Breast epithelium (tissue), 4 donors: Measurements from ENCODE around the gene ITPKC. TPM values are rescaled to one million over a fixed set of nuclear protein-coding genes. Genes with fewer than 3 reads are reported as not detected.

Experiments
- DNase-seq, 2 donors: peaks; one replicate each; pipeline ENCODE4 v3.0.0-alpha.2; 2019; ENCODE audit warnings: low spot score in 2 of 2
- H3K27ac ChIP-seq, 2 donors: fragments of 200-600 bp; sonication (generic) in 1 of 2; one replicate each; pipeline ENCODE4 v1.5.1; 2016 to 2019; ENCODE audit warnings: mild to moderate bottlenecking in 1 of 2
- H3K27me3 ChIP-seq, 2 donors: fragments of 200-600 bp; sonication (generic) in 1 of 2; one replicate each; pipeline versions ENCODE4 v1.5.1 to v1.6.0; 2017 to 2019; ENCODE audit warnings: control low read depth in 1 of 2, mild to moderate bottlenecking in 1 of 2
- H3K36me3 ChIP-seq: fragments of 200-600 bp; one replicate; pipeline ENCODE4 v1.5.1; 2019
- H3K4me1 ChIP-seq, 2 donors: fragments of 200-600 bp; sonication (generic); one replicate each; pipeline ENCODE4 v1.5.1; 2016 to 2019; ENCODE audit warnings: control low read depth in 1 of 2
- H3K4me3 ChIP-seq, 3 donors: fragments of 200-600 bp; sonication (generic); 1 replicate in 2 of 3; 2 replicates in 1 of 3; pipeline ENCODE4 v1.5.1; 2016 to 2019; ENCODE audit warnings: mild to moderate bottlenecking in 3 of 3, moderate library complexity in 2 of 3
- H3K9me3 ChIP-seq, 2 donors: fragments of 200-600 bp; sonication (generic) in 1 of 2; one replicate each; pipeline ENCODE4 v1.5.1; 2016 to 2019; ENCODE audit warnings: control low read depth in 1 of 2
- POLR2A ChIP-seq: fragments of 450-650 bp; IDR thresholded peaks from one replicate; pipeline ENCODE4 v1.6.1; 2016; ENCODE audit warnings: antibody characterized with exemption, mild to moderate bottlenecking, moderate library complexity
- POLR2AphosphoS5 ChIP-seq, 3 donors: sonication (generic); formaldehyde crosslinking; IDR thresholded peaks; one replicate each; pipeline ENCODE4 v1.6.1; 2017; ENCODE audit warnings: antibody characterized with exemption in 3 of 3
- intact Hi-C: fragments of 100-400 bp; cut with DNase I; formaldehyde crosslinking; loops from one replicate; pipeline ENCODE4 v1.15.1; 2023; ENCODE audit warnings: low total_unique reads
- total RNA-seq, 3 donors: library from RNA; depleted of rRNA; stranded (reverse); fragments of >200 nt; gene quantifications; one replicate each; pipeline ENCODE4 v1.1.0, GENCODE V29; 2016
- TF ChIP-seq, protein P1 (sequence below), 3 donors: fragments of 450-650 bp; IDR thresholded peaks; one replicate each; pipeline ENCODE4 v1.5.1; 2016 to 2017; ENCODE audit warnings: antibody characterized with exemption in 3 of 3, mild to moderate bottlenecking in 3 of 3, moderate library complexity in 3 of 3

Gene ITPKC
- total RNA-seq, 3 donors from 2014 or later, result 41.8 to 71.6 (median 55.1) TPM

DNA sequence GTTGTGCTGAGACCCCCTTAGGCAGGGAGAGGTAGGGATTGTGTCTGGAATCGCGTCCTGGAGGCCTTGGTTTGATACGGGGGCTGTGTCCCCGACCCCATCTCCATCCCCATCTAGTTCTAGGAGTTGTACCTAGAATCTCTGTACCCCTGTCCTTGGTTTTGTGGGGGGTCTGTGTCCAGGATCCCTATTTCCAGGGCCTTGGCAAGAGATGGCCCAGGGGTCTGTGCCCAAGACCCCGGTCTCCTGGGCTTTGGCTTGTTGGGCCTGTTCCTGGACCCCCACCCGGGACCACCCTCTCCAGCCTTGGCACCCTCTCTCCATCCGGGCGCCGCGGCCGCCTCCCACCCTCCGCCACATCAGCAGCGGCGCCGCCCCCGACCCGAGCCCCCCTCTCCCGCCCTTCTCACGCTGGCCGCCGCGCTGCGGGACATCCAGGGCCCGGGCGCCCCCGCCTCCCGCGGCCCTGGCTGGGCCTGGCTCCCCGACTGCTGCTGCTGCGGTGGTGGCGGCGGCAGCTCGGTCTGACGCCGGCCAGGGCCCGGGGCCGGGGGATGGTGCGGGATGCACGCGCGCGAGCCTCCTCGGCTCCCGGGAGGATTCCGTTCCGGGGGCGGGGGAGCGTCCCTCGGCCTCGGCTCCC lies 26.7 kb upstream of the ITPKC start, which contains the start of gene NUMBL:
Gene NUMBL (minus strand): TSS at position 602 of the 643 bp plus-strand sequence. CDS start 168 bp downstream, at position 434.
- peak within 1 kb of the TSS; percentile 87 to 91 for H3K27ac ChIP-seq
- no peaks in the 10 kb centered on the region for H3K27me3 ChIP-seq
- TF ChIP-seq, protein P1, sequence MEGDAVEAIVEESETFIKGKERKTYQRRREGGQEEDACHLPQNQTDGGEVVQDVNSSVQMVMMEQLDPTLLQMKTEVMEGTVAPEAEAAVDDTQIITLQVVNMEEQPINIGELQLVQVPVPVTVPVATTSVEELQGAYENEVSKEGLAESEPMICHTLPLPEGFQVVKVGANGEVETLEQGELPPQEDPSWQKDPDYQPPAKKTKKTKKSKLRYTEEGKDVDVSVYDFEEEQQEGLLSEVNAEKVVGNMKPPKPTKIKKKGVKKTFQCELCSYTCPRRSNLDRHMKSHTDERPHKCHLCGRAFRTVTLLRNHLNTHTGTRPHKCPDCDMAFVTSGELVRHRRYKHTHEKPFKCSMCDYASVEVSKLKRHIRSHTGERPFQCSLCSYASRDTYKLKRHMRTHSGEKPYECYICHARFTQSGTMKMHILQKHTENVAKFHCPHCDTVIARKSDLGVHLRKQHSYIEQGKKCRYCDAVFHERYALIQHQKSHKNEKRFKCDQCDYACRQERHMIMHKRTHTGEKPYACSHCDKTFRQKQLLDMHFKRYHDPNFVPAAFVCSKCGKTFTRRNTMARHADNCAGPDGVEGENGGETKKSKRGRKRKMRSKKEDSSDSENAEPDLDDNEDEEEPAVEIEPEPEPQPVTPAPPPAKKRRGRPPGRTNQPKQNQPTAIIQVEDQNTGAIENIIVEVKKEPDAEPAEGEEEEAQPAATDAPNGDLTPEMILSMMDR (IDR thresholded peaks at IDR 0.05), result no peak
- no peak for TF ChIP-seq POLR2AphosphoS5 (IDR thresholded peaks at IDR 0.05)
- TF ChIP-seq POLR2A, result no peak
- no peaks in the 10 kb centered on the region for H3K9me3 ChIP-seq
- intact Hi-C loops, result no loop called here
- H3K4me1 ChIP-seq, result peaks cover 5 to 6% of the 10 kb centered on the region in 2 donors
- H3K4me3 ChIP-seq, result peak within 1 kb of the TSS; percentile 71 to 94 (median 81)
- no peaks in the 10 kb centered on the region for H3K36me3 ChIP-seq
- DNase-seq, result no peak

DNA sequence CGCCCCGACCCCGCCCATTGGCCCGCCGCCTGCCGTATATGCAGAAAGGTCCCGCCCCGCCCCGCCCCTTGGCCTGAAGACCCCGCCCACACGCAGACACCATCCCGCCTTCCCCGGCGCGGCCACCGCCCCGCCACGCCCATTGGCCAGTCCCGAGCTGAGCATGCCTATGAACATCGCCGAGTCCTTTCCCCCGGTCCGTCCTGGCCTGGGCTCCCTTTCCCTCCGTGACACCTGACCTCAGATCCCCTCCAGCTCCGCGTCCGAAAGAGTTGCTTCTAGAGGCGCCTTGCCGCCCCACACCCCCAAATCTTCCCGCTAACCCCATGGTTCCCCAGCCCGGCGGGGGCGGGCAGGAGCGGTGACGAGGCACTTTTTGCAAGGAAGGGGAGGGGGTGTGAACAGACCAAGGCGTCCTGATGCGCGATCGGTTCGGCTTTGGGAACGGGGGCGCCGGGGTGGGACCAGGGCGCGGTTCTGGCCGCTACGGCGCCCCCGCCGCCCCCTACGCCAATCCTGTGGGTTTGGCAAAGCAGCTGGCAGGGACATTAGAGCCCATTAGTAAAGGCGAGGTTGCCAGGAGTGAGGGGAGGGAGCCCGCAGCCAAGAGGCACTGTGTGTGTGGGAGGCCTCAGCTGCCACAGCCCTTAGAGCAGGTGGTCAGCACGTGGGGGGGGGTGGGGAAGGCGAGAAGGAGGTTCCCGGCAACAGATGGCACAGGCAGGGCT lies 26.1 kb upstream of the ITPKC start:
- no peaks in the 10 kb centered on the region for H3K27me3 ChIP-seq
- intact Hi-C loops, result no loop called here
- H3K36me3 ChIP-seq, result no peaks in the 10 kb centered on the region
- TF ChIP-seq POLR2A, result peak; percentile 14
- TF ChIP-seq POLR2AphosphoS5 (IDR thresholded peaks at IDR 0.05), result peak; percentile 44 to 76 (median 60)
- TF ChIP-seq, protein P1 (IDR thresholded peaks at IDR 0.05), result no peak
- H3K9me3 ChIP-seq, result no peaks in the 10 kb centered on the region
- peak overlapping the region; percentile 71 to 94 (median 81) for H3K4me3 ChIP-seq
- H3K4me1 ChIP-seq, result peaks cover 5 to 6% of the 10 kb centered on the region in 2 donors
- peak overlapping the region; percentile 87 to 91 for H3K27ac ChIP-seq
- DNase-seq, result peak; percentile 90 to 96

DNA sequence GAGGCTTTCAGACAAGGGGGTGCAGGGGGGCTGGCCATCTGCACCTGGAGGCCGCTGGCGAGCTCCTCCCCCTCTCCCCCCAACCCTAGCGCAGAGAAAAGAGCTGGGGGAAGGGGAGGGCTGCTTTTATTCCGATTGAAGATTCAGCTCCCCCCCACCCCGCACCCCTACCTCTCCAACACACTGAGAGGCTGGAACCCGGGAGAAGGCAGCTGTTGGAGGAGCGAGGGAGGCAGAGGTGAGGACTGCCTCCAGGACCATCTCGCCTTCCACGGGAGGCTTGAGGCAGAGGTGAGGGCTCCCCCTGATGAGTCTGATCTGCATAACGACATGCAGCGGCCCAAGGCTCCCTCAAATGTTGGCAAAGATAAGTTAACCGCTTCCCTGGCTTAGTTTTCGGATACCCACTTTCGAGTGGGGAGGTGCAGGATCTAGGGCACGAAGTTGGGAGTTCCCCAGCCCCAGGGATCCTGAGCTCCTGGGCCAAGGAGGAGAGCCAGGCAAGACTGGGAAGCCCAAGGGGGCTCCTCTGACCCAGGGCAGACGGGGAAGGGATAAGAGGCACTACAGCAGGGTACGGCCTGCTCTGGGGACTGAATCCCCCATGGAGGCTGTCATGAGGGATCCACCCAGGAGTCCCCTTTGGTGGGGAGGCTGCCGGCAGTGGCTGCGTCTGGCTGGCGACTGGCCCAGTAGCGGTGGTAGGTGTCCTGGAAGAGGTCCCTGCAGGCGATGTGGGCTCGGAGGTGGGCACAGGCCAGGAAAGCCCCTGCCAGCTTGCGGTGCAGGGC lies 25.3 kb upstream of the ITPKC start:
- intact Hi-C loops, result no loop called here
- H3K9me3 ChIP-seq, result no peaks in the 10 kb centered on the region
- H3K4me3 ChIP-seq, result peak overlapping the region in 2 of 3 donors; percentile 81 to 94
- TF ChIP-seq POLR2A (no peak), POLR2AphosphoS5 (IDR thresholded peaks at IDR 0.05) (no peak)
- TF ChIP-seq, protein P1 (IDR thresholded peaks at IDR 0.05), result no peak
- no peaks in the 10 kb centered on the region for H3K36me3 ChIP-seq
- no peaks in the 10 kb centered on the region for H3K27me3 ChIP-seq
- DNase-seq, result no peak
- H3K27ac ChIP-seq, result peak overlapping the region; percentile 87 to 91
- peaks cover 5 to 6% of the 10 kb centered on the region in 2 donors for H3K4me1 ChIP-seq

DNA sequence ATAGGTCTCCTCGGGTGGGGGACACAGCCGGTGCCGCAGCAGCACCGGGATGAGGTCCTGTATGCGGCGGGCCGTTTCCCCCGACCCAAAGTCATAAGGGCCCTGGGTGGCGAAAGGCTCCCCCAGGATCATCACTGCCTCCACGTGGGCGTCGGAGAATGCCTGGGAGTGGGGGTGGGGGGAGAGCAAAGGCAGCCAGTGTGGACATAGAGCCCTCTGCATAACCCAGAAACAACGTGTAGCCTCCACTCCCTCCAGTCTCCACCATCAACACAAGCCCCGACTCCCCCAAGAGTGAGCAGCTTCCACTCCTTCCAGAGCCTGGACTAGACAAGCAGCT lies 24.7 kb upstream of the ITPKC start:
- Histone ChIP-seq H3K9me3 (no peaks in the 10 kb centered on the region), H3K4me3 (no peak overlapping the region), H3K27me3 (no peaks in the 10 kb centered on the region), H3K27ac (peak overlapping the region; percentile 87 to 91), H3K4me1 (peaks cover 5 to 6% of the 10 kb centered on the region in 2 donors), H3K36me3 (no peaks in the 10 kb centered on the region)
- DNase-seq, result no peak
- intact Hi-C loops, result no loop called here
- no peak for TF ChIP-seq POLR2A

DNA sequence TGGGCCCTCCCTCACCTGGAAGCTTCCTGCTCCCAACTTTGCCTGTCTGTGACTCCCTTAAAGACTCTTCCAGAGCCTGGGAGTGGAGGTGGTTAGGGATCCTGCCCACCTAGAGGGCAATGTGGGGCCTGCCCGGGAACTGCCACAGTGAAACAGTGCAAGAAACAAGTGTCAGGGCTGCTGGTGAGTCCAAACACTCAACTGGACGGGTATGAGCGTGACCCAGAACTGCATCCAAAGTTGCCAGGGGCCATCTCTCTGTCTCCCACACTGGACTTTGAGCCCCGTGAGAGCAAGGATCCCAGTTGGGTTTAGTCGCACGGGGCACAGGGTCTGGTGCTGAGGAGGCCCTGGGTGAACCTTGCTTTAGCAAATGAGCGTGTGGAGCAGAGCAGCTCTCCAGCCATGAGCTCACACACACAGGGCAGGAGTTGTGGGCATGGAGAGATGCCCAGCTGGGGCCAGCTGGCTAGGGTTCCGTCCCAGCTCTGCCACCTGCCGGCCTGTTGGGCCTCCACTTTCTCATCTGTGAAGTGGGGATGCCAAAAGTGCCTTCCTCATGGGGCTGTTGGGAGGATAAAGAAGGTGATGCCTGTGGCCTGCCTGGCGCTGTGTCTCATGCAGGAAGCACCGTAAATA lies 23.6 kb upstream of the ITPKC start:
- no peak overlapping the region for H3K4me3 ChIP-seq
- TF ChIP-seq, protein P1 (IDR thresholded peaks at IDR 0.05), result no peak
- TF ChIP-seq POLR2AphosphoS5 (IDR thresholded peaks at IDR 0.05), result no peak
- TF ChIP-seq POLR2A, result no peak
- no peaks in the 10 kb centered on the region for H3K9me3 ChIP-seq
- no peaks in the 10 kb centered on the region for H3K27me3 ChIP-seq
- no peaks in the 10 kb centered on the region for H3K36me3 ChIP-seq
- no peak for DNase-seq
- intact Hi-C loops, result no loop called here
- no peak overlapping the region for H3K27ac ChIP-seq
- H3K4me1 ChIP-seq, result peaks cover 5 to 6% of the 10 kb centered on the region in 2 donors
